Left lung (tissue), 10 donors: ENCODE measurements around the gene ZNF587. TPM values are rescaled to one million over a fixed set of nuclear protein-coding genes. Genes with fewer than 3 reads are reported as not detected.
"Not testable (repeated sequence)": the region's sequence is repeated elsewhere in the genome, so short reads cannot be mapped to it uniquely, and the experiment has no call there.

Experiments
- ATAC-seq: fragments of 200-7000 bp; cut with Tn5 transposase; one replicate; pipeline ENCODE4 v1.9.1; 2020; ENCODE audit warnings: moderate library complexity
- DNase-seq, 4 donors: peaks; one replicate each; pipeline ENCODE4 v3.0.0-alpha.2; 2013 to 2020
- H3K27ac ChIP-seq, 2 donors: fragments of 200-600 bp; sonication (generic) in 1 of 2; one replicate each; pipeline versions ENCODE4 v1.5.0 to v1.8.0; 2020 to 2021
- H3K27me3 ChIP-seq, 2 donors: fragments of 200-600 bp; sonication (generic) in 1 of 2; one replicate each; pipeline versions ENCODE4 v1.5.0 to v1.8.0; 2020 to 2021
- H3K36me3 ChIP-seq, 2 donors: fragments of 200-600 bp; sonication (generic) in 1 of 2; one replicate each; pipeline versions ENCODE4 v1.5.0 to v1.8.0; 2020 to 2021
- H3K4me1 ChIP-seq, 2 donors: fragments of 200-600 bp; one replicate each; pipeline ENCODE4 v1.8.0; 2021
- H3K4me3 ChIP-seq, 2 donors: fragments of 200-600 bp; sonication (generic) in 1 of 2; one replicate each; pipeline versions ENCODE4 v1.5.0 to v1.8.0; 2020 to 2021; ENCODE audit warnings: mild to moderate bottlenecking in 1 of 2
- H3K9me3 ChIP-seq, 2 donors: fragments of 200-600 bp; sonication (generic) in 1 of 2; one replicate each; pipeline versions ENCODE4 v1.5.0 to v1.8.0; 2020 to 2021
- CTCF ChIP-seq, 2 donors: fragments of 200-600 bp; sonication (generic) in 1 of 2; IDR thresholded peaks; one replicate each; pipeline versions ENCODE4 v1.5.0 to v1.8.0; 2021; ENCODE audit warnings: antibody characterized with exemption in 2 of 2
- intact Hi-C, 2 donors: fragments of 100-400 bp; cut with DNase I; formaldehyde crosslinking; loops; one replicate each; pipeline versions ENCODE4 v1.11.2 to v1.14.2; 2022
- polyA plus RNA-seq, 6 donors: library from polyadenylated mRNA; unstranded; fragments of 120-200 nt; gene quantifications; one replicate each; pipeline ENCODE4 v1.2.1, GENCODE V29; 2013; ENCODE audit not compliant: insufficient read length in 6 of 6
- total RNA-seq, 2 donors: library from RNA; stranded (reverse); fragmentation: NEBNext Ultra II Directional; extraction: Animal tissue kit (Norgen Biotek cat#: 25700); gene quantifications; one replicate each; pipeline ENCODE4 v1.2.1, GENCODE V29; 2021
- donor health status: DM: no; HTN: yes; CAD: no.
- donor health status: DM: no; HTN: no; CAD: no.

ZNF587 gene
- total and polyA plus RNA-seq, 8 donors = 31.4 to 38.8 (median 35.7) TPM

- peaks cover 12 to 61% of the 10 kb centered on the region in 2 donors for H3K4me1 ChIP-seq
- H3K27me3 ChIP-seq = no peaks in the 10 kb centered on the region
- H3K4me3 ChIP-seq = peak overlapping the region; percentile 37 to 45
- H3K9me3 ChIP-seq = no peaks in the 10 kb centered on the region
- H3K36me3 ChIP-seq = peaks cover 0 to 21% of the 10 kb centered on the region in 2 donors
- TF ChIP-seq CTCF (IDR thresholded peaks at IDR 0.05) = no peak
- H3K27ac ChIP-seq = peak overlapping the region; percentile 83 to 87
- peak; percentile 62 for ATAC-seq
- intact Hi-C loops = no loop called here
- DNase-seq = peak in 2 of 4 donors; percentile 47 to 61
These were observed 45.9 kb upstream of the ZNF587 start for GRCh38 chr19:57803594-57804325.

- Histone ChIP-seq H3K36me3 (peaks cover 0 to 46% of the 10 kb centered on the region in 2 donors), H3K4me1 (peaks cover 13 to 52% of the 10 kb centered on the region in 2 donors), H3K27ac (no peak overlapping the region), H3K27me3 (no peaks in the 10 kb centered on the region), H3K9me3 (no peaks in the 10 kb centered on the region), H3K4me3 (no peak overlapping the region)
- no peak for TF ChIP-seq CTCF (IDR thresholded peaks at IDR 0.05)
- no peak for DNase-seq
- no peak for ATAC-seq
- intact Hi-C loops = no loop called here
These were observed 42.1 kb upstream of the ZNF587 start for GRCh38 chr19:57807541-57807940.

GRCh38 chr19:57810410-57811295, 39.0 kb upstream of the ZNF587 start:
- H3K27me3 ChIP-seq, H3K27ac ChIP-seq, H3K9me3 ChIP-seq, H3K4me3 ChIP-seq, ATAC-seq, intact Hi-C loops: not testable (repeated sequence)
- Histone ChIP-seq H3K4me1 (peaks cover 26 to 43% of the 10 kb centered on the region in 2 donors), H3K36me3 (peaks cover 0 to 46% of the 10 kb centered on the region in 2 donors)
- DNase-seq = peak in 1 of 4 donors; percentile 70

GRCh38 chr19:57812226-57812625, 37.4 kb upstream of the ZNF587 start:
- DNase-seq (no peak), ATAC-seq (no peak)
- peak overlapping the region; percentile 26 to 75 for H3K27ac ChIP-seq
- H3K9me3 ChIP-seq = no peaks in the 10 kb centered on the region
- H3K36me3 ChIP-seq = peaks cover 0 to 41% of the 10 kb centered on the region in 2 donors
- no peak overlapping the region for H3K4me3 ChIP-seq
- H3K4me1 ChIP-seq = peaks cover 26 to 37% of the 10 kb centered on the region in 2 donors
- H3K27me3 ChIP-seq = no peaks in the 10 kb centered on the region
- TF ChIP-seq CTCF (IDR thresholded peaks at IDR 0.05) = no peak
- intact Hi-C loops = no loop called here

- DNase-seq, intact Hi-C loops, H3K27me3 ChIP-seq, H3K9me3 ChIP-seq: not testable (repeated sequence)
- H3K27ac ChIP-seq = peak overlapping the region; percentile 75 to 77
- H3K4me3 ChIP-seq = peak overlapping the region; percentile 76 to 82
- peak; percentile 34 for ATAC-seq
- H3K4me1 ChIP-seq = peaks cover 26 to 32% of the 10 kb centered on the region in 2 donors
- H3K36me3 ChIP-seq = peaks cover 0 to 31% of the 10 kb centered on the region in 2 donors
These were observed 36.5 kb upstream of the ZNF587 start for GRCh38 chr19:57812975-57813820.
